GDM1 (cell line): Measurements from ENCODE around the gene OR8H3.
"Not testable (repeated sequence)": the region's sequence is repeated elsewhere in the genome, so short reads cannot be mapped to it uniquely, and the experiment has no call there.

ENCODE experiments used
- DNase-seq: peaks from one replicate; lab custom pipeline; 2025; lab: John Stamatoyannopoulos, UW

The OR8H3 gene, protein sequence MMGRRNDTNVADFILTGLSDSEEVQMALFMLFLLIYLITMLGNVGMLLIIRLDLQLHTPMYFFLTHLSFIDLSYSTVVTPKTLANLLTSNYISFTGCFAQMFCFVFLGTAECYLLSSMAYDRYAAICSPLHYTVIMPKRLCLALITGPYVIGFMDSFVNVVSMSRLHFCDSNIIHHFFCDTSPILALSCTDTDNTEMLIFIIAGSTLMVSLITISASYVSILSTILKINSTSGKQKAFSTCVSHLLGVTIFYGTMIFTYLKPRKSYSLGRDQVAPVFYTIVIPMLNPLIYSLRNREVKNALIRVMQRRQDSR

DNA sequence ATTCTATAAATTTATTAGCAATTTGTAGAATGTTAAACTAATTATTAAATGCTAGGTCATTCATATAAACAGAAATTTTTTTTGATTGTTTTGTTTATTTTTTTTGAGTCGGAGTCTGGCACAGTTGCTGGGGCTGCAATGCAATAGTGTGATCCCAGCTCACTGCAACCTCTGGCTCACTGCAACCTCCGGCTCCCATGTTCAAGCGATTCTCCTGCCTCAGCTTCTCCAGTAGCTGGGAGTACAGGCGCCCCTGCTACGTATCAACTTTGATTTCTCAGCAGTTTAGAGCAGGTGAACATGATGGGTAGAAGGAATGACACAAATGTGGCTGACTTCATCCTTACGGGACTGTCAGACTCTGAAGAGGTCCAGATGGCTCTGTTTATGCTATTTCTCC lies at the start of gene OR8H3:
Gene OR8H3, plus strand, starts transcription at position 301 of the 400 bp plus-strand sequence. Its CDS starts 0 bp downstream, at position 301.
- no peak for DNase-seq

DNA sequence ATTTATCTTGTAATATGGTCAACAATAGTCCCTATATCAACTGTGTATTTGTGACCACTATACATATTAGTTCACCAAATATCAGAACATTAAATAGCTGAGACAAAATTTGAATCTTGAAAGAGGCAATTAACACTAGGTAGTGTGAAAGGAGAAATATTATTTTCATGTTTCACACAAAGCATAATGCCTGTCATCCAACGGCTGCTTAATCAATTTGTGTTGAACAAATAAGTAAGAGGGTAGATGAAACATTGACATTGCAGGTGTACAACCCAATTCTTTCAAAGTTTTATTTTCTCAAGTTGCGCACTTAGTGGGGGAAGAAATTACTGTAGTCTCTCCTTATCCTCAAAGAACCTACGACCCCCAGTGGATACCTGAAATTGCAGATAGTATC lies 32.5 kb upstream of the OR8H3 start:
- DNase-seq, result no peak

DNA sequence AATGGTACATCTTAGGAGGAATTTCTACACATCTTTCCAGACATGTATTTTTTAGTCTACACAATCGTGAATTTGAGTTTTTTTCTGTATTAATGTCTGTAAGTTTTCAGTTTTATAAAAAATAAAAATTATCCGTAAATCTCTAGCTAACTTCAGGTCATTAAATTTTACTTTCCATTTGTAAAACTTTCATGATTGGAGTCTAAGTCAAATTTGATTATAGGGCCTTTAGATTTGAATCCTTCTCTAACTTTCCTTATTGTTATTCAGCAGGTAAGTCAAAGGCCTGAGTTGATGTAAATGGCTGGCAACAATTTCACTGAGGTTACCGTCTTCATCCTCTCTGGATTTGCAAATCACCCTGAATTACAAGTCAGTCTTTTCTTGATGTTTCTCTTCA lies 29.2 kb upstream of the OR8H3 start, which contains the start of gene OR8I2:
Gene OR8I2, plus strand, starts transcription at position 301 of the 400 bp plus-strand sequence. Its CDS starts 0 bp downstream, at position 301.
- no peak for DNase-seq

DNA sequence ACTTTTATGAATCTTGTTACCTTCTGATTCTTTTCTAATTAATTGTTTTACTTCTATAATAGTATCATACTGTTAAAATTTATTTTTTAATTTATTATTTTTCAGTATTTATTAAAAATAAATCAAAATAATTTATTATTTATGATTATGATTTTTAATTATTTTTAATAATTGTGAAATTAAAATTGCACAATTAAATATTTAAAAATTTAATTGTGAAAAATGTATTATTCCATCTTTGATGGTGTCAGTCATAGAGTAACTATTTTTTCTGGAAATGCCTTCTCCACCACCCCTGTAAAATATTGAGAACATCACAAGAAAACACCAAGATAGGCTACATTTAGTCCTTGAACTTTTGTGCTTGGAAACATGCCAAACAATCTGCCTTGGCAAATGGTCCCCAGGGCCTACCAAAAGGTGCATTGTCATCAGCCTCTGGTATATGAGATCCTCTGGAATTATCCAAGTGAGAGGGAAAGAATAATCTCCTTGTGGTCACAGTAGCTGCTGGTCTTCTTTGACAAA lies 18.9 kb upstream of the OR8H3 start, which contains the start of gene OR8H2:
Gene OR8H2, plus strand, starts transcription at position 478 of the 528 bp plus-strand sequence. CDS start 1,356 bp downstream, outside the sequence.
- no peak for DNase-seq

DNA sequence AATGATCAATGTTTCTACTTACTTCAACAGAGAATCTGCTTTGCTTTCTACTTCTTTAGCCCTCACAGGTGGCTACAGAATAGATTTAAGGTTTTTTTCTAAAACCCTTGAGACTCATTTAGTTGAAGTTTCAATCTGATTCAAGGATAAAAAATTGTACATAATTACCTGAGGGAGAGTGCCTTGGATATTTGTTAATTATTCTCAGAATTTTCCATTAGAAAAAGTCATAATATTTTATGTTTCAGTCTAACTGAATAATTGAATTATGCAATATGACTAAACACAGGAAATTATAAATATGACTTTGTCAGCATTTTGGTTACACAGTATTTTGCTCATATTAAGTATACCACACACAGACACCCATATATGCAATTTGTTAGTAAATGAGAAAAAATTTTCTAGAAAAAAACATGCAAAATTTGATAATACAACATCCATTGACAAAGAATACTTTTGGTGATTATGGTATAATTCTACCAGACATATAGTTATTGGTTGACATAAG lies 18.0 kb downstream of the OR8H3 start, which contains the start of gene OR8J3:
Gene OR8J3, minus strand, starts transcription at position 51 of the 511 bp plus-strand sequence. CDS start 2,483 bp downstream, outside the sequence.
- no peak for DNase-seq

DNA sequence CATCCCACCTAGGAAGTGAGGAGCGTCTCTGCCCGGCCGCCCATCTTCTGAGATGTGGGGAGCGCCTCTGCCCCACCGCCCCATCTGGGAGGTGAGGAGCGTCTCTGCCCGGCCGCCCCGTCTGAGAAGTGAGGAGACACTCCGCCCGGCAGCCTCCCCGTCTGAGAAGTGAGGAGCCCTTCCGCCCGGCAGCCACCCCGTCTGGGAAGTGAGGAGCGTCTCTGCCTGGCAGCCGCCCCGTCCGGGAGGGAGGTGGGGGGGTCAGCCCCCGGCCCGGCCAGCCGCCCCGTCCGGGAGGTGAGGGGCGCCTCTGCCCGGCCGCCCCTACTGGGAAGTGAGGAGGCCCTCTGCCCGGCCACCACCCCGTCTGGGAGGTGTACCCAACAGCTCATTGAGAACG lies 21.5 kb downstream of the OR8H3 start:
- DNase-seq, result not testable (repeated sequence)

DNA sequence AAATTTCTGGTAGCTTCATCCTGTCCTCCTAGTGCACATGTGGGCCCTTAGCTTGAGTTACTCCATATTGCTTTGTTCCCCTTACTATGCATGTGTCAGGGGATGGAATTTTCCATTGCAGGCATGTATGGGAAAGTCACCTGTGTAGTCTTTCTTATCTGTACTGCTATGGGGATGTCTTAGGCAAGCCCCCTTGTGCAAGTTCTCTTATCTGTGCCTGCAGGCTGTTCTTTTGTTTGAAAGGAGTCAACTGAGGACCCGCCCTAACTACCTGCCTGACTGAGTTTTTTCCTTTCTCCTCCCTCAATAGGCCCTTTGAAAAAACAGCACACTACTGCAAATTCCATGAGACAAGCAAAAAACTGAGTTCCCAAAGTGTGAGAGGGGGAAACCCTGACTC lies 29.2 kb downstream of the OR8H3 start:
- no peak for DNase-seq

DNA sequence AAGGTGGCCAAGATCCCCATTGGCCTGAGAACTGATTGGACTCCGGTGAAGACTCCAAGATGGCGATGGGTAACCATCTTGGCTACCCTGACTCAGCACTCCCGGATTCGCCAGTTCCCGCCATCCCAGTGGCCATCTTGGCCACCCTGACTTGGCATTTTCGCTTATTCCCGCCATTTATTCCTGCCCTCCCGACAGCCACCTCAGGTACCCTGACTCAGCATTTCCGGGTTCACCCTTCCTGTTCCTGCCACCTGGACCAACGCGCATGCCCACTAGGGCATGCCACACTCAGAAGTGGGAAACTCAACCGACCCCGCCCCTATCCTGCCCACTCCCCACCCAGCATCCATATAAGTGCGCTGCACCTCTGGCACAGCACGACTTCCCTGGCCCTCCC lies 30.2 kb downstream of the OR8H3 start:
- no peak for DNase-seq

DNA sequence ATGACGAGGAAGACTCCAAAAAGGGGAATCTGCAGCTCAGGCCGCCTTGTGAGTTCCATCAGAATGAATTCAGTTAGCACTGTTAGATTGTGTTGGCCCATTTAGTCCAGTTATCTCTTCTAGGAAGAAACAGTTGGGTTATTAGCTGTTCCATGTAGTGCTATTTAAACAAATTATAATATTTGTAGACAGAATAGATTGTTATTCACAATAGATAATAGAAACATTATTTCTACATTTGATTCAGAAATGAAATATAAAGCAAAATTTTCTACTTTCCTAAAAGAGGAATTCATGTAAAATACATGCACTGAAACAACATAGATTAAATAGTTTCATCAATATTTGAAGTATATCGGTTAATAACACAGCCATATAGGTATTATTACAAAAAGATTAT lies 38.0 kb downstream of the OR8H3 start, which contains the start of gene OR8K5:
Gene OR8K5, minus strand, starts transcription at position 101 of the 400 bp plus-strand sequence. Its CDS starts 0 bp downstream, at position 101.
- no peak for DNase-seq

DNA sequence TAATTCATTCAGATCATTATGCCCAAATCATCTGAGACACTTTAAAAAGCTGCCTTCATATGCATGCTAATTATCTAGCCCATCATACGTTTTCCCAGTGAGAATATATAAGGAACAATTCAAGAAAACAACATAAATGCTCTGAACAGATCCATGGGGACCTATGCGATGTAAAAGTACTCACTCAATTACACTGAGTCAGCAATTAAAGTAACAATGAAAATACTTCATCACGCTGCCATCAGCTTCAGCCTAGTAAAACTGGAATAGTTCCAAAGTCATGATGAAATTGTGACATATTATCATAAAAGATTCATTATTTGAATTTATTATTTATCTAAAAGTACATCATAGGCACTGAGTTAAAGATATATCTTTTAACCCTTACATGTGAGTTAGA lies 41.6 kb downstream of the OR8H3 start:
- no peak for DNase-seq

DNA sequence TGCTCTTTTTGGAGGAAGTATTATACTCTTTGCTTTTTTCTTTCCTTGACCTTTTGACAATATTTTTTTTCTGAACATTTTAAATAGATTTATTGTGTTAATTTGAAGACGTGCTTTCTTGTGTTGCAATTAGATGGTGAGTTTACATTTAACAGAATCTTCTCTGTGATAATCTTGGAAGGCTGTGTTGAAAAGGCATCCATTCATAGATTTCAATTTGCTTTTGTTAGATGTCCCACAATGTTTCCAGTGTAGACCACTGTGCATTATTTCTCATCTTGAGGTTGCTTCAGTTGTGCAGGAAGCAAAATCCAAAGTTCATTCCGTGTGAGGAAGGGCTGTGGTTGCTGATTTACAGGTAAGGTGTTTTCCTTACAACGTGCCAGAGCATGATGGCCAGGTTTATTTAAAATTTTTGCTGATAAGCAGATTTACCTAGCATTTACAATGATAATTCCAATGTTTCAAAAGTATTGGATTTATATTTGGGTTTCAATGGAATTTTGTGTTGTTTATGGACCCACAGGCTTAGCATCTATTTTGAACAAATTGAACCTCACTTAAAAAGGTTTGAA lies 50.2 kb downstream of the OR8H3 start:
- DNase-seq, result no peak
